NCI-H510A (cell line): ENCODE measurements around the gene MAP3K7CL.
"Not testable (repeated sequence)": the region's sequence is repeated elsewhere in the genome, so short reads cannot be mapped to it uniquely, and the experiment has no call there.

Experiments
- DNase-seq: peaks from one replicate; lab custom pipeline; 2025; lab: John Stamatoyannopoulos, UW

The MAP3K7CL gene

DNA sequence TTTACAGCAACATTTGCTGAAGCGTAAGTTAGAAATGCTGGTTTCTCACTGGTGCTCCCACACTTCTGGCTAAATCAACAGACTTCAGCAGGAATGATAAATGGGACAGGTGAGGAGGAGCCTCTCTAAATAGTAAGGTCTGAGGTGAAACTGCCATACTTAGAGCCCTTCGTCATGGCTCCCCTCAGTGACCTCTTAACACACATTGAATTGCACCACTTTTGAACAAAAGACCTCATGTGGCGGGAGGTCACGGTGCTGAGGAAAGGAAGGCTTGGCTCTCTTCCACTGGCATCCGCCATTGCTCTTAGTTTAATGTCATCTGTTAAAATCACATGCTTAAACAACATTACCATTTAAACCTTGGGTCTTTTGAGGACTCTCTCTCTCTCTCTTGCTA lies 3.4 kb downstream of the MAP3K7CL start:
- DNase-seq: no peak

DNA sequence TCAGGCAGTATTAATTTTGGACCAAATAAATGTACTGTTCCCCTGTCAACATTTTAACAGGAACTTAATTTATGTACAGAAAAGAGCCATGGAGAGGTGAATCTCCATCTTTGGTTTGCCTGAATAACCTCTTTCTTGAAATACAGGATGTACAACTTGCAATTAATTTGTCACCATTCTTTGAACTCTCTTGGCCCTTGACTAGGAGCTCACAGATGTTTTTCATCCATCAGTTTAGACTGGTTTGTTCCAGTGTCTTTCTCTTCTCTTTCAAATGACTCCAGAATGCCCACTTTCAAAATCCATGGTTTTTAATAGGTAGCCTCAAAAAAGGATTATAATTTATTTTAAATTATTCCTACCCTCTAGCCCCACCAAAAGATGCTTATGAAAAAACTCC lies 5.0 kb downstream of the MAP3K7CL start:
- DNase-seq: no peak

DNA sequence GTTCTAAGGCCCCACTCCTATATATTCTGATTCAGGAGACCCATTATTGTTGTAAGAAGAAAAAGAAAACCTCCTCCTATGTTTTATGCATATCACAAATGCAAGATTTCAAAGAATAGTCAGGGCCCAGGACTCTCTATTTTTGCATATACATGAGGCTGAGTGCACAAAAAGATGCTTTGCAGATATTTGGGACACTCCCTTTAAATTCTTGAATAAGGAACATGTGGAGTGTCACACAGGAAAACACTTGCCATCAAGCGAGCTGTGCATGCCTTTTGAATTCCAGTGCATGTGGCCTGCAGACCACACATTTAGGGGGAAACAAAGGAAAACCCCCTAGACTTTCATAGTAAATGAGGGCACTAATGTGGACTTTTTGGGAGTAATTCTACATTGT lies 5.6 kb downstream of the MAP3K7CL start:
- DNase-seq: no peak

GRCh38 chr21:29144736-29145353 lies 14.4 kb downstream of the MAP3K7CL start:
- no peak for DNase-seq

DNA sequence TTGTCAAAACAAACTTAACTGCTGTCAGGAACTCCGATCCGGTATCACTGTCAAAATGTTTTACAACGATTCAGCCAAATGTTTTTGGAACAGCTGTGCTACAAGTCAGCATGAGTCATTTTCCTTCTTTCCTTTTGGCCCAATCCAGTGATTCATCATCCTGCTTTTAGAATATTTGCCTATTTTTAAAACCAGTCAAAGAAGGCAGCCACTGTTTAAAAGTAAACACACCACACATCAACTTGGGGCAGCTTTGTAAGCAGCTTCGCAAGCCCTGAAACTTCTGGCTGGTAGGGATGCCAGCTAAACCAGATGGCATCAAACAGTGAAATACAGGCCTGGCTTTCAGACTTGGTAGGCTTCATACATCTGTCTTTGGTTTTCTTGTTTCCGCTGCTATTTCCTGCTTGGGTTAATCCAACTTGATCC lies 14.9 kb downstream of the MAP3K7CL start:
- DNase-seq: no peak

DNA sequence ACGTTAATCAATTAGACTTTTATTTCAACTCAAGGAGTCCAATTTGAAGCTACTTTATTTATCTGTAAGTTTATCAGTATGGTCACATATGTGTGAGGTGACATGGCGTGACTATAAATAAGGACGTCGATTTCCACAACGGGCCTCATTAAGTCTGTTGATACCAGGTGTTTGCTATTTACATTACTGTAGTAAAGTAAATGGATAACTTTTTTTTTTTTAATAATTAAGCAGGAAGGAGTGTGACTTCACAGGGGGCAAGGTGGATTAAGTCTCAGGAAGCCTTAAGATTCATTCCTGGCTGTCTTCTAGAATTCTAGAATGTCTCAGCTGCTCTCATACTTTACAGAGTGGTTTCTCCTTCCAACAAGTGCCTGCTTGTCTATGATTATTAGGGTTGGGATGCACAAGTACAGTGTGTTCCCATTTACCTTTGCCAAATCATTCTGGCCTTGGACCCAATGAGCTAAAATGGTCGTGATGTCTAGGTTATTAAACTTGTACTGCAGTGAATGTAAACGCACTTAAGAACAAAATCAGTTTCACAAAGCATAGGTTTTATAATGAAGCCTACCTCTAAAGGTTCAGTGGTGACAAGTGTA lies 15.5 kb downstream of the MAP3K7CL start:
- DNase-seq: no peak

GRCh38 chr21:29146726-29147125 lies 16.3 kb downstream of the MAP3K7CL start:
- no peak for DNase-seq

- DNase-seq: no peak
Observed at GRCh38 chr21:29148530-29148929, 18.1 kb downstream of the MAP3K7CL start.

- DNase-seq: no peak
Observed at GRCh38 chr21:29149808-29150425, 19.5 kb downstream of the MAP3K7CL start.

DNA sequence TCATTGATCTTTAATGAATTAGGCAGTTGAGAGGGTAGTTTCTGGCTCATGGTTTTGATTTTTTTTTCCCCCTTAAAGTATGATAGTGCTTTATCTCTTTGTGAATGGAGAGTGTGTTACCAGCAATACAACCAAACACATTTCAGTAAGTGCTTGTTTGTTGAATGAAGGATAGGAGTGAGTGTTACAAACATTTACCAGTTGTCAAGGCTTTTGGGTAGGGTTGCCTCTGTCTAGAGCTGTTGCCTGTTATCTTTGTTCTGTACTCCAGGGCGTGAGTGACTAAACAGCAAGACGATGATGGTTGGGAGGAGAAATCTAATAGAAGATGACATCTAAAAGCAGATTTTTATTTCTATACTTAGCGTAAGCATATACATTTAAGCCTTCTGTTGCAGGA lies 21.5 kb downstream of the MAP3K7CL start:
- no peak for DNase-seq

GRCh38 chr21:29152916-29153315 lies 22.5 kb downstream of the MAP3K7CL start:
- no peak for DNase-seq

DNA sequence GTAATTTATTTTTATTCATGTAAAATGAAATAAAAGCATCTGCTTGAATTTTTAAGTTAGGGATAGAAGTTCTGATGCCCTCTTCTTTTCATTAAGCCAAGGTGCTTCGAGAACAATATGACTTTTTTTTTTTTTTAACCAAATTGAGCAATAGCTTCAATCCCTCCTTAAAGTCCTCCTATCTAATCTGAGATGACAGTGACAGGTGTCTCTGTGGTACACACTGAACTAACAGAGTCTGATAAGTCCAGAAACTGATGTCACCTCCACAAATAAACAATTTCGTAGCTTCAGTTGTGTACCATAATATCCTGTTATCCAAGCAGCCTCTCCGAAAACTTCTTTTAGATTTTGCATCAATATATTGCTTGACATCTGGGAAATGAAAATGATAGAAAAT lies 23.8 kb downstream of the MAP3K7CL start:
- DNase-seq: no peak

DNA sequence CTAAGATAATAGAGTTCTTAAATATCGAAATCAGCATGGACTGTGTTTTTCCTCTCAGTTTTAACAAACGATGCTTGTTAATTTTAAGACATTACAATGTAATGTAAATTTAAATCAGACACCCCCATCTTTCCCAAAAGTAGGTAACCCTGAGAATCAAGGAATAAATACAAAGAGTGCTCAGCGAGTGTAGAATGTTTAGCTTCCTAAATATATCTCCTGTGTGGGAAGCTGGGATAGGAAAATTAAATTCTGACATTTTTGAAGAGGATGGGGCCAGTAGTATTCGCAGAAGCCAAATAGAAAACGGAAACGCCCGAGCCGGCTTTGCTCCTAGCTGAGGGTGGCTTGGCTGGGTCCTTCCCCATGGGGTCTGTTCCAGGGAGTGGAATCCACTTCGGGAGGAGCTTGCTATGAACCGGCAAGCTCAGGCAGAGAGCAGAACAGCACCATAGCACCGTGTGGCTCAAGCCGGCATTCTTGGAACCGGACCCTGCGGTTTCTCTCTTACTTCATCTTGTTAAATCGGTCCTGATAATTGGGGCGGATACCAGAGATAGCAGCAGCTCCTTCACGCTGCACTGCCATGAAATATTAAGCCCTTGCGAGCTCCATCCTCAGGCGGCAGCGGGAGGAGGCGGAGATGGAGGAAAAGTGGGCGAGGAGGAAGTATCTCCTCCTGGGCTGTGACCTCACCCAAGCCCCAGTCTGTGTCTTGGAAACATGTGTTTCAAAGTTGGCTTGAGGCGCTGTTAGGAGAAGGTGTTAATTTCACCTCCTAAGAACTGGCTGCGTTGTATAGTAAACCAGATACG lies 24.9 kb downstream of the MAP3K7CL start:
- DNase-seq: no peak

DNA sequence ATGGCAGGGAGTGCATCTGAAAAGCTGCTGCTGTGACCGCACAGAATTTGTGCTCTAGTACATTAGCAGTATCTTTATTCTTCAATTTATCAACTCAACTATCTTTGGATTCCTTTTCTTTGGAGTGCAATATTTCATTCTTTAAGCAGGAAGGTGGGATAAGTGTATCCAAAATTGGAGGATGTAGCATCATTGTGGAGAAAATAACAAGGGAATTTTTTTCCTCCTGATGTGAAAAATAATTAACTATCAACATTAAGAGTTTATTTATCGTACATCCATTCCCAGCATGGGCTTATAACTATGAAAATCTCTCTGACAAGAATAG lies 25.5 kb downstream of the MAP3K7CL start:
- DNase-seq: no peak

DNA sequence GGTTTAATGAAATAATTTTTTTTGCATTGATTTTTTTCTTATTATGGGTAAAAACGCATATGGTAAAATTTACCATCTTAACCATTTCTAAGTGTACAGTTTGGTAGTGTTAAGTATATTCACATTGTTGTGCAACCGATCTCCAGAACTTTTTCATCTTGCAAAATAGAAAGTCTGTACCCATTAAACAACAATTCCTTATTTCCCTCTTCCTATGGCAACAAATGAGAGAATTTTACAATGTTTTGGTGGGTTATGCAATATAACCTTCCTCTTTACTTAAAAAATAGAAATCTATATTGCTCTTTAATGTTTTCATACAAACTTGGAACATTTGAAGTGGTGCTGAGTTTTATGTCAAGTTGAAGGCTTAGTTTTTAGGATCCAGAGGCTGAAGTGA lies 26.6 kb downstream of the MAP3K7CL start:
- no peak for DNase-seq

GRCh38 chr21:29159842-29160241 lies 29.4 kb downstream of the MAP3K7CL start:
- no peak for DNase-seq

GRCh38 chr21:29162825-29163224 lies 32.4 kb downstream of the MAP3K7CL start:
- not testable (repeated sequence) for DNase-seq

DNA sequence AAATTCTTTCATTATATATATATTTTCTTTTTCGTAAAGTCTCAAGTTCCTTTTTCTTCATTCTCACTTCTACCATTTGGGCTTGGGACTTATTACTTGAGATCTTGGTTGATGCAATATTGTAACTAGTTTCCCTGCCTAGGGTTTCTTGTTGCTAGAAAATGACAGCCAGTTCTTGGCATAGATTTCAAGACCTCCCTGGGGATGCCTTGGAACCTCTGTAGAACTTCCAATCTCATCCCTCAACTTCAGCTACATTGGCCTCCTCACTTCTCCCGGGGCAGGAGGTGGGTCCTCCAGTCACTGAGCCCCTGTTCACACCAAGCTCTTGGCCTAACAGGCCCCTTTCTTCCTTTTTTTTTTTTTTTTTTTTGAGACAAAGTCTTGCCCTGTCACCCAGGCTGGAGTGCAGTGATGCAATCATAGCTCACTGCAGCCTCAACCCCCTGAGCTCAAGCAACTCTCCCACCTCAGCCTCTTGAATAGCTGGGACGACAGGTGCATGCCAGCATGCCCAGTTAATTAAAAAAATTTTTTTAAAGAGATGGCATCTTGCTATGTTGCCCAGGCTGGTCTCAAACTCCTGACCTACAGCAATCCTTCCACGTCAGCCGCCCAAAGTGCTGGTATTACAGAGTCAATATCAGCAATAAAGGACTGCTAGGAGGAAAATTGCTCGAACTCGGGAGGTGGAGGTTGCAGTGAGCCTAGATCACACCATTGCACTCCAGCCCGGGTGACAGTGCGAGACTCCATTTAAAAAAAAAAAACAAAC lies 33.1 kb downstream of the MAP3K7CL start:
- DNase-seq: no peak

GRCh38 chr21:29164323-29164942 lies 34.0 kb downstream of the MAP3K7CL start:
- no peak for DNase-seq

DNA sequence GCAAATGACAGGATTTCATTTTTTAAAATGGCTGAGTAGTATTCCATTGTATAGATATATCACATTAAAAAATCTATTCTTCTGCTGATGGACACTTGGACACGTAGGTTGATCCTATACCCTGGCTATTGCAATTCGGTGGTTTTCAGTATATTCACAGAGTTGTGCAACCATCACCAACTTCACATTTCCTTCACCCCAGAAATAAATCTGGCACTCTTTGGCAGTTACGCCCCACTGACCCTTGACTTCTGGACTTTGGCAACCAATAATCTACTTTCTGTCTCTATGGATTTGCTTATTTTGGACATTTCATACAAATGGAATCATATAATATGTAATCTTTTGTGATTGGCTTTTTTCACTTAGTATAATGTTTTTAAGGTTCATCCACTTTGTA lies 35.9 kb downstream of the MAP3K7CL start:
- no peak for DNase-seq

- no peak for DNase-seq
Observed at GRCh38 chr21:29166853-29167252, 36.4 kb downstream of the MAP3K7CL start.

DNA sequence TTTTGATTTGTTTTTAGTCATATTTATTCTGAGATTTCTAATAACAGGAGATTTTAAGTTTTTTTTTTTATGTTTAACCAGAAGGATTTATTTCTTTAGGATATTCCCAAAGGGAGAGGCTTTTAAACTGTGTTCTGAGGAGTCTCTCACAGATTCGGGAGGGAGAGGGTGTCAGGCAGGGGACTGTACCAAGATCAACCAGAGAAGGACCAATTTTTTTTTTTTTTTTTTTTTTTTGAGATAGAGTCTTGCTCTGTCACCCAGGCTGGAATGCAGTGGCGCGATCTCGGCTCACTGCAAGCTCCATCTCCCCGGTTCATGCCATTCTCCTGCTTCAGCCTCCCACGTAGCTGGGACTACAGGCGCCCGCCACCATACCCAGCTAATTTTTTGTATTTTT lies 37.0 kb downstream of the MAP3K7CL start:
- DNase-seq: not testable (repeated sequence)
